Panc1 (cell line): ENCODE data around the gene GSG1L. TPM values are rescaled to one million over a fixed set of nuclear protein-coding genes. Genes with fewer than 3 reads are reported as not detected.

Experiments
- ATAC-seq: fragments of 200-7000 bp; cut with Tn5 transposase; 2 replicates; pipeline ENCODE4 v1.9.1; 2020; ENCODE audit warnings: mild to moderate bottlenecking, moderate library complexity
- BruUV-seq: library from RNA; stranded (reverse); fragments of 400-500 nt; replicated peaks from 2 replicates; lab custom pipeline; 2021; lab: Mats Ljungman, UMichigan
- CTCF ChIA-PET: fragments of 300-600 bp; sonication (Branson Sonifier 250); formaldehyde crosslinking; loops from one replicate; lab custom pipeline; 2022; ENCODE audit warnings: antibody characterized with exemption; lab: Charles Lee
- POLR2A ChIA-PET: fragments of 300-600 bp; sonication (Branson Sonifier 250); formaldehyde crosslinking; loops from one replicate; lab custom pipeline; 2022; ENCODE audit warnings: antibody characterized with exemption; lab: Charles Lee
- DNase-seq: peaks from one replicate; pipeline ENCODE4 v3.0.0-alpha.2; 2010; ENCODE audit warnings: low read depth, low spot score
- H3K27ac ChIP-seq: 2 replicates; pipeline ENCODE4 v1.5.1; 2011; ENCODE audit warnings: mild to moderate bottlenecking, low read length, inconsistent platforms
- H3K27me3 ChIP-seq: fragments of 200-500 bp; sonication (Bioruptor generic); 2 replicates; pipeline ENCODE4 v1.6.0; 2014; ENCODE audit warnings: low read length, inconsistent platforms; ENCODE audit not compliant: control insufficient read depth, insufficient read depth
- H3K36me3 ChIP-seq: fragments of 200-500 bp; sonication (Bioruptor generic); 2 replicates; pipeline ENCODE4 v1.5.1; 2014; ENCODE audit warnings: inconsistent platforms, mild to moderate bottlenecking, low read length, moderate library complexity; ENCODE audit not compliant: control insufficient read depth, insufficient read depth
- H3K4me1 ChIP-seq: 2 replicates; pipeline ENCODE4 v1.5.1; 2011; ENCODE audit warnings: inconsistent platforms, mild to moderate bottlenecking, low read length, moderate library complexity; ENCODE audit not compliant: control insufficient read depth, insufficient read depth
- H3K4me3 ChIP-seq, 2 experiments: 2 replicates each; pipeline ENCODE4 v1.5.1; 2011 to 2012; ENCODE audit warnings: low read depth in 2 of 2, low read length in 2 of 2, mild to moderate bottlenecking in 2 of 2, inconsistent platforms in 1 of 2, moderate library complexity in 1 of 2
- H3K9me3 ChIP-seq: fragments of 200-500 bp; sonication (Bioruptor generic); 2 replicates; pipeline ENCODE4 v1.5.1; 2014; ENCODE audit warnings: low read depth, mild to moderate bottlenecking, inconsistent platforms, low read length, moderate library complexity; ENCODE audit not compliant: control insufficient read depth, insufficient read depth
- CTCF ChIP-seq: fragments of 450-650 bp; IDR thresholded peaks from 2 replicates; pipeline ENCODE4 v1.5.1; 2017; ENCODE audit warnings: mild to moderate bottlenecking
- POLR2AphosphoS5 ChIP-seq: IDR thresholded peaks from 2 replicates; pipeline ENCODE4 v1.6.1; 2012; ENCODE audit warnings: mild to moderate bottlenecking, low read depth, low read length, moderate library complexity
- REST ChIP-seq, 2 experiments: IDR thresholded peaks; 2 replicates each; pipeline ENCODE4 v1.6.1; 2011 to 2012; ENCODE audit warnings: low read depth in 2 of 2, control low read depth in 1 of 2, low read length in 1 of 2, mild to moderate bottlenecking in 1 of 2, moderate library complexity in 1 of 2; ENCODE audit not compliant: insufficient read depth in 1 of 2
- SIN3A ChIP-seq: IDR thresholded peaks from 2 replicates; pipeline ENCODE4 v1.6.1; 2012; ENCODE audit warnings: low read depth, mild to moderate bottlenecking, low read length, moderate library complexity, borderline replicate concordance; ENCODE audit not compliant: insufficient read depth
- TCF7L2 ChIP-seq: IDR thresholded peaks from 2 replicates; pipeline ENCODE4 v1.6.1; 2011; ENCODE audit warnings: mild to moderate bottlenecking, low read depth, low read length, inconsistent platforms
- in situ Hi-C: cut with HindIII; loops from 2 replicates; pipeline ENCODE4 v1.10.0; 2016; ENCODE audit warnings: low sequenced_read_pairs, low pct_unique_long_range_greater_than_20kb
- intact Hi-C: fragments of 100-400 bp; cut with micrococcal nuclease; formaldehyde crosslinking; loops from one replicate; pipeline ENCODE4 v1.10.0; 2022; ENCODE audit not compliant: unreplicated experiment
- total RNA-seq: library from RNA; stranded (reverse); gene quantifications from one replicate; pipeline ENCODE4 v1.2.1, GENCODE V29; 2021; ENCODE audit not compliant: unreplicated experiment

The GSG1L gene
- total RNA-seq, 1 experiment from 2014 or later: 0.08 TPM

GRCh38 chr16:28038409-28038808 lies 25.1 kb downstream of the GSG1L start:
- CTCF ChIA-PET: no interaction called here
- DNase-seq (no peak), ATAC-seq (no peak)
- no peak overlapping the region for H3K4me3 ChIP-seq
- no peak overlapping the region for H3K27ac ChIP-seq
- BruUV-seq: no TSS peak
- in situ Hi-C loops (no loop called here), intact Hi-C loops (no loop called here)
- H3K9me3 ChIP-seq: no peaks in the 10 kb centered on the region
- TF ChIP-seq TCF7L2 (no peak), POLR2AphosphoS5 (no peak), CTCF (no peak), SIN3A (no peak), REST (IDR thresholded peaks at IDR 0.05; ENCODE audit: insufficient read depth in 1 of 2, low read depth in 2 of 2, low read length in 1 of 2) (no peak)
- POLR2A ChIA-PET: no interaction called here
- no peaks in the 10 kb centered on the region for H3K36me3 ChIP-seq
- H3K4me1 ChIP-seq: peaks cover 4% of the 10 kb centered on the region; the same call in 1 of the 2 replicates
- peaks cover 8% of the 10 kb centered on the region for H3K27me3 ChIP-seq

- Histone ChIP-seq H3K4me3 (no peak overlapping the region), H3K27ac (no peak overlapping the region), H3K27me3 (peaks cover 10% of the 10 kb centered on the region), H3K4me1 (no peaks in the 10 kb centered on the region), H3K36me3 (no peaks in the 10 kb centered on the region), H3K9me3 (no peaks in the 10 kb centered on the region)
- ChIA-PET CTCF (no interaction called here), POLR2A (no interaction called here)
- TF ChIP-seq POLR2AphosphoS5 (no peak), REST (IDR thresholded peaks at IDR 0.05; ENCODE audit: insufficient read depth in 1 of 2, low read depth in 2 of 2, low read length in 1 of 2) (no peak), SIN3A (no peak), TCF7L2 (no peak), CTCF (no peak)
- in situ Hi-C loops (no loop called here), intact Hi-C loops (no loop called here)
- no peak for DNase-seq
- BruUV-seq: no TSS peak
- no peak for ATAC-seq
Measured at GRCh38 chr16:28035866-28036393, 27.6 kb downstream of the GSG1L start.
